OCI-LY3 (cell line): ENCODE data around the gene CEP78.
A peak's percentile ranks its signal among the peaks of the same experiment; 100 is the strongest.

Source experiments
- H2AFZ ChIP-seq: fragments of 200-600, 300-600 bp; shearing (Covaris generic); 2 replicates; pipeline ENCODE4 v1.6.0; 2014; ENCODE audit warnings: antibody characterized with exemption, low read depth, low read length
- H3K27ac ChIP-seq: fragments of 200-600, 300-600 bp; sonication (generic); 2 replicates; pipeline ENCODE4 v1.5.1; 2014; ENCODE audit warnings: mild to moderate bottlenecking, low read length, moderate library complexity, mixed read lengths
- H3K27me3 ChIP-seq: fragments of 200-600, 300-600 bp; sonication (generic); 2 replicates; pipeline ENCODE4 v1.6.1; 2014; ENCODE audit warnings: low read depth, low read length, mixed read lengths
- H3K36me3 ChIP-seq: fragments of 200-600, 300-600 bp; sonication (generic); replicated peaks from 2 replicates; pipeline ENCODE3; 2014; ENCODE audit warnings: low read depth, low read length, mixed read lengths
- H3K4me1 ChIP-seq: fragments of 300-600, 200-600 bp; sonication (generic); 2 replicates; pipeline ENCODE4 v1.6.1; 2014; ENCODE audit warnings: low read length, mixed read lengths
- H3K4me2 ChIP-seq: fragments of 200-600, 300-600 bp; sonication (generic); 2 replicates; pipeline ENCODE4 v1.6.1; 2014; ENCODE audit warnings: low read length, mixed read lengths
- H3K4me3 ChIP-seq: fragments of 300-600, 200-600 bp; sonication (generic); 2 replicates; pipeline ENCODE4 v1.5.1; 2014; ENCODE audit warnings: antibody characterized with exemption, mild to moderate bottlenecking, low read length, moderate library complexity
- H3K79me2 ChIP-seq: fragments of 300-600, 200-600 bp; shearing (Covaris generic); 2 replicates; pipeline ENCODE4 v1.6.1; 2014; ENCODE audit warnings: mild to moderate bottlenecking, low read length, mixed read lengths
- H3K9ac ChIP-seq: fragments of 300-600, 200-600 bp; shearing (Covaris generic); 2 replicates; pipeline ENCODE4 v1.6.0; 2014; ENCODE audit warnings: mild to moderate bottlenecking, low read length, moderate library complexity
- H3K9me3 ChIP-seq: fragments of 200-600, 300-600 bp; shearing (Covaris generic); 2 replicates; pipeline ENCODE4 v1.6.1; 2014; ENCODE audit warnings: low read length, mixed read lengths; ENCODE audit not compliant: insufficient read depth
- H4K20me1 ChIP-seq: fragments of 200-600, 300-600 bp; sonication (generic); 2 replicates; pipeline ENCODE4 v1.6.1; 2016; ENCODE audit warnings: low read length, mixed read lengths; ENCODE audit not compliant: insufficient read depth
- CTCF ChIP-seq: fragments of 200-600, 300-600 bp; sonication (generic); IDR thresholded peaks from 2 replicates; pipeline ENCODE4 v1.5.1; 2014; ENCODE audit warnings: antibody characterized with exemption, low read length, low read depth
- EZH2phosphoT487 ChIP-seq: fragments of 200-600 bp; shearing (Covaris generic); IDR thresholded peaks from 2 replicates; pipeline ENCODE4 v1.6.1; 2018; ENCODE audit warnings: antibody characterized with exemption, mixed run types, low read depth

CEP78 gene

GRCh38 chr9:78292716-78293497 is 57.0 kb downstream of the CEP78 start:
- Histone ChIP-seq H3K4me1 (peaks cover 6% of the 10 kb centered on the region), H3K4me3 (no peak overlapping the region), H2AFZ (no peak overlapping the region), H3K27ac (no peak overlapping the region), H3K79me2 (peaks cover 9% of the 10 kb centered on the region), H3K36me3 (no peaks in the 10 kb centered on the region), H3K9ac (no peak overlapping the region), H3K4me2 (no peak overlapping the region), H4K20me1 (no peaks in the 10 kb centered on the region), H3K27me3 (no peaks in the 10 kb centered on the region), H3K9me3 (no peaks in the 10 kb centered on the region)
- TF ChIP-seq CTCF (no peak), EZH2phosphoT487 (no peak)

- no peak overlapping the region for H3K4me2 ChIP-seq
- no peak overlapping the region for H3K27ac ChIP-seq
These were observed 58.7 kb downstream of the CEP78 start for GRCh38 chr9:78294290-78295176.

GRCh38 chr9:78295177-78295575 is 59.3 kb downstream of the CEP78 start:
- Histone ChIP-seq H3K27ac (no peak overlapping the region), H2AFZ (no peak overlapping the region), H3K4me3 (no peak overlapping the region), H3K36me3 (peaks cover 7% of the 10 kb centered on the region), H3K4me2 (no peak overlapping the region), H3K4me1 (peaks cover 11% of the 10 kb centered on the region), H3K27me3 (no peaks in the 10 kb centered on the region), H3K9ac (no peak overlapping the region), H3K79me2 (peaks cover 30% of the 10 kb centered on the region), H4K20me1 (peaks cover 7% of the 10 kb centered on the region; the same call in 1 of the 2 replicates), H3K9me3 (no peaks in the 10 kb centered on the region)
- TF ChIP-seq CTCF (no peak), EZH2phosphoT487 (no peak)

More at GRCh38 chr9:78294290-78295176, 58.7 kb downstream of the CEP78 start:
- H2AFZ ChIP-seq, result no peak overlapping the region
- no peaks in the 10 kb centered on the region for H3K9me3 ChIP-seq
- TF ChIP-seq EZH2phosphoT487, result no peak
- TF ChIP-seq CTCF, result no peak
- peaks cover 7% of the 10 kb centered on the region; the same call in 1 of the 2 replicates for H4K20me1 ChIP-seq
- no peaks in the 10 kb centered on the region for H3K27me3 ChIP-seq
- peaks cover 24% of the 10 kb centered on the region for H3K79me2 ChIP-seq
- H3K9ac ChIP-seq, result no peak overlapping the region
- no peak overlapping the region for H3K4me3 ChIP-seq
- peaks cover 11% of the 10 kb centered on the region for H3K4me1 ChIP-seq
- peaks cover 4% of the 10 kb centered on the region for H3K36me3 ChIP-seq

- Histone ChIP-seq H2AFZ (no peak overlapping the region), H3K4me1 (peaks cover 11% of the 10 kb centered on the region), H3K4me3 (no peak overlapping the region), H3K9me3 (no peaks in the 10 kb centered on the region), H3K27me3 (no peaks in the 10 kb centered on the region), H4K20me1 (peaks cover 7% of the 10 kb centered on the region; the same call in 1 of the 2 replicates), H3K4me2 (0 out of 2 replicates have a peak overlapping the region, but pooled peaks have one; percentile 94), H3K9ac (no peak overlapping the region), H3K27ac (no peak overlapping the region), H3K79me2 (peaks cover 33% of the 10 kb centered on the region), H3K36me3 (peaks cover 9% of the 10 kb centered on the region)
- no peak for TF ChIP-seq CTCF
- no peak for TF ChIP-seq EZH2phosphoT487
These were observed 59.9 kb downstream of the CEP78 start for GRCh38 chr9:78295731-78296130.
